Measurements from ENCODE around the gene PPM1G.

The PPM1G gene

DNA sequence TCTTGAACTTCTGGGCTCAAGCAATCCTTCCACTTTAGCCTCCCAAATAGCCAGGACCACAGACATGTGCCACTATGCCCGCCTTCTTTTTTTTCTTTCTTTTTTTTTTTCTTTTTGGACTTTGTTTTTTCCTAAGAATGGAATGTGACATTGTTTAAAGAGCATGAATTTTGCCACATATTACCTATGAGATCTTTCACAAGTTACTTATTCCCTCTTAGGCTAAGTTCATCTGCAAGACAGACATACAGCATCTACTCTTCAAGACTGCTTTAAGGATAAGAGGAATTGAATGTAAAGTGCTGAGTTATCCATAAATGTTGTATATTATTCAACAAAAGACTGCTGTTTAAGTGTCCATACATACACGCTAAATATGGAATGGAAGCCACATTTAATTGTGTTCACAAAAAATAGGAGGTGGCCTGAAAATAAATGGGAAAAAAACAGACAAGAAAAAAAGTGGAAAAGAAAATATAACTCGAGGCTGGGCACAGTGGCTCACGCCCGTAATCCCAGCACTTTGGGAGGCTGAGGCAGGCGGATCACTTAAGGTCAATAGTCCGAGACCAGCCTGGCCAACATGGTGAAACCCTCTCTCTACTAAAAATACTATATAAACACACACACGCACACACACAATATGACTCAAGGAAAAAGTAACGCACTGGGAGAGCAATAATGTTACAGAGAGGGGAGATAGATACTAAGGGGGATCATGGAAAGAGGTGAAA is 3.2 kb upstream of the PPM1G start:
- TF ChIP-seq, protein P1, sequence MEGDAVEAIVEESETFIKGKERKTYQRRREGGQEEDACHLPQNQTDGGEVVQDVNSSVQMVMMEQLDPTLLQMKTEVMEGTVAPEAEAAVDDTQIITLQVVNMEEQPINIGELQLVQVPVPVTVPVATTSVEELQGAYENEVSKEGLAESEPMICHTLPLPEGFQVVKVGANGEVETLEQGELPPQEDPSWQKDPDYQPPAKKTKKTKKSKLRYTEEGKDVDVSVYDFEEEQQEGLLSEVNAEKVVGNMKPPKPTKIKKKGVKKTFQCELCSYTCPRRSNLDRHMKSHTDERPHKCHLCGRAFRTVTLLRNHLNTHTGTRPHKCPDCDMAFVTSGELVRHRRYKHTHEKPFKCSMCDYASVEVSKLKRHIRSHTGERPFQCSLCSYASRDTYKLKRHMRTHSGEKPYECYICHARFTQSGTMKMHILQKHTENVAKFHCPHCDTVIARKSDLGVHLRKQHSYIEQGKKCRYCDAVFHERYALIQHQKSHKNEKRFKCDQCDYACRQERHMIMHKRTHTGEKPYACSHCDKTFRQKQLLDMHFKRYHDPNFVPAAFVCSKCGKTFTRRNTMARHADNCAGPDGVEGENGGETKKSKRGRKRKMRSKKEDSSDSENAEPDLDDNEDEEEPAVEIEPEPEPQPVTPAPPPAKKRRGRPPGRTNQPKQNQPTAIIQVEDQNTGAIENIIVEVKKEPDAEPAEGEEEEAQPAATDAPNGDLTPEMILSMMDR (conservative IDR thresholded peaks at IDR 0.05; ENCODE audit: low read depth, low read length), result no peak
- no peak for DNase-seq (ENCODE audit: low read depth)
- no peak overlapping the region for H3K4me3 ChIP-seq (ENCODE audit: low read depth, low read length)

DNA sequence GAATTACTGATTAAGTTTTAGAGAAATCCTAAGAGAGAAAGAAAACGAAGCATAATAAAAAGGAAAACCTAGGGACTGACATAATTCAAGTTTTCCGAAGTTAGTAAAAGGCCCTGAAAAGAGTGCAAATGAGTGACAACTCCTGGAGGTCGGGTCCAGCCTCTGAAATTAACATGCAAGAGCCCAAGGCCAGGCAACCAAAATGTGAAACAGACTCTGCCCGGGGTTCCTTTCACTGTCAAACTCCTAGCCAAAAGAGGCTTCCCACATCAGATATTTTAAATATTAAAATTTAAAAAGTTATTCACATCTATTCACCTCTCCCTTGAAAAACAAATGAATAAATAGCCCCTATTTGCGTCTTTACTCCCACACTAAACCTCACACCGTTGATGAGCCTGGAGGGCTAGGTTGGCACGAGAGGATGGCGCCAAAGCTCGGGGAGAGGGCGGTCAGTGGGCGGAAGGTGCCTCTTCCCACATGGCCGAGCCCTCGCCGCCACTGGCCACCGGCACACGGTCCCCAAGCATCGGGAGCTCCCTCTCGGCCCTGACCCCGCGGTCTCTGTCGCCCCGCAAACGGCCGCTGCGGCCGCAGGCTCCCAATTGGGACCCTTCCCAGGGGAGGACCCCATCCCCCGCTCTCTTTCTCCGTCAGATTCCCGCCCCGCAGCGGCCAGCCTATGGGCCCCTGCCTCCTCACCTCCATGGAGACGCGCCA is 630 bp downstream of the PPM1G start:
- TF ChIP-seq, protein P1 (conservative IDR thresholded peaks at IDR 0.05; ENCODE audit: low read depth, low read length), result no peak

DNA sequence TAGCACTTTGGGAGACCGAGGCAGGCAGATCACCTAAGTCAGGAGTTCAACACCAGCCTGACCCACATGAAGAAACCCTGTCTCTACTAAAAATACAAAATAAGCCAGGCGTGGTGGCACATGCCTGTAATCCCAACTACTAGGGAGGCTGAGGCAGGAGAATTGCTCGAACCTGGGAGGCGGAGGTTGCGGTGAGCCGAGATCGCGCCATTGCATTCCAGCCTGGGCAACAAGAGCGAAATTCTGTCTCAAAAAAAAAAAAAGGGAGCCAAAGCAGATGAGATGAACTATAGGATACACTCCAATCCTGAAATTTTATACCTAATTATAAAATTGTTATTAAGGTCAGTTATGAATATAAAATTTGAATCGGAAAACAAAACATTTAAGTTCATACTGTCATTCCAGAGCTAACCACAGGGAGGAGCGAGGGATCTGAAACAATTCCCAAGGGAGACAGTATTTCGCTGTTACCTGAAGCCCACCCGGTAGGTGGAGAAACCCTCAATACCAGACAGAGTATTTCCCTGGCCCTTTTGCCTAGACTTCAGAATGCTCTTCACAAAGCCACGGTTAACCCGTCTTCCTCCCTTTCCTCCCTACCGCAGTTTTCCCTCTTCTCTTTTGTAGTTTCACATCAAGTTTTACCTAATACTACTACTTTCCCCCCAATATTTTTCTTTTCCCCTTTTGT is 1.4 kb downstream of the PPM1G start:
- TF ChIP-seq, protein P1 (conservative IDR thresholded peaks at IDR 0.05; ENCODE audit: low read depth, low read length), result peak; percentile 74
- peak overlapping the region; percentile 96 for H3K4me3 ChIP-seq (ENCODE audit: low read depth, low read length)
- peak; percentile 74 for DNase-seq (ENCODE audit: low read depth)

More for the DNA sequence above, 630 bp downstream of the PPM1G start:
- no peak for DNase-seq (ENCODE audit: low read depth)
- peak overlapping the region; percentile 96 for H3K4me3 ChIP-seq (ENCODE audit: low read depth, low read length)

DNA sequence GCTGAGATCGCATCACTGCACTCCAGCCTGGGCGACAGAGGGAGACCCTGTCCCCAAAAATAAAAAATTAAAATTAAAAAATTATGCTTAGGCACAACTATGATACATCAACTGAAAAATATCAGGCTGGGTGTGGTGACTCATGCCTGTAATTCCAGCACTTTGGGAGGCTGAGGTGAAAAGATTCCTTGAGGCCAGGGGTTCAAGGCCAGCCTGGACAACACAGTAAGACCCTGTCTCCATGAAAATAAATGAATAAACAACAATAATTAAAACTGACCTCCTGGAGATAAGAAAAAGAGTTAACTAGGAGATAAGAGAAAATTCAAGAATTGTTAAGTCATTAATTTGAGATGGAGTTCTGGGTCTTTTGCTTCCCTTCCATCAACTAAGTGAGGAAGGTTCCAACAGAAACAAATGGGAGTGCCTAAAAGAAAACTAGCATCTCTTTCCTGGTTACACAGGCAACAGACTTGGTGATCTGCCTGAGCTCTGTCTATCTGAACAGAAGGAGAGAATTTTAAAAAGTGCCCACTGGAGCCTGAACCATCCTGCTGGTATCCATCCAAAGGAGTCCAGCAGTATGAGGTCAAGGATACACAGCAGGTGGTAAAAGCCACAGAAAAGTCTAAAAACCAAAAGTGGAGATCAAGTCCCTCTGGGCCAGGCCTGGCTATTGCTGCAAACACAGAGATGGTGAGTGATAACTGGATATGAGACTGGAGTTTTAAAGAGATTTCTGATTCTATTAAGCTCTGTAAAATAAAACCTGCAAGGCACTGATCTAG is 8.8 kb downstream of the PPM1G start:
- peak; percentile 66 for DNase-seq (ENCODE audit: low read depth)
- TF ChIP-seq, protein P1 (conservative IDR thresholded peaks at IDR 0.05; ENCODE audit: low read depth, low read length), result no peak
- no peak overlapping the region for H3K4me3 ChIP-seq (ENCODE audit: low read depth, low read length)

DNA sequence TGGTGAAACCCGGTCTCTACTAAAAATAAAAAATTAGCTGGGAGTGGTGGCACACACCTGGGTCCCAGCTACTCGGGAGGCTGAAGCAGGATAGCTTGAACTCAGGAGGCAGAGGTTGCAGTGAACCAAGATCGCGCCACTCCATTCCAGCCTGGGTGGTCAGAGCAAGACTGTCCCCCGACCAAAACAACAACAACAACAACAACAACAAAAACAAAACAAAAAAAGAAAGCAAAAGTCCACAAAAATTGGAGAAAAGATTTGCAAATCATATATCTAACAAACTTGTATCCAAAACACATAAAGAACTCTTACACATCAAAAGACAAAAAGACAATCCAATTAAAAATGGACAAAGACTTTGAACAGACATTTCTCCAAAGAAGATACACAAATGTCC is 10.4 kb downstream of the PPM1G start:
- DNase-seq (ENCODE audit: low read depth), result no peak
- TF ChIP-seq, protein P1 (conservative IDR thresholded peaks at IDR 0.05; ENCODE audit: low read depth, low read length), result no peak
- no peak overlapping the region for H3K4me3 ChIP-seq (ENCODE audit: low read depth, low read length)

DNA sequence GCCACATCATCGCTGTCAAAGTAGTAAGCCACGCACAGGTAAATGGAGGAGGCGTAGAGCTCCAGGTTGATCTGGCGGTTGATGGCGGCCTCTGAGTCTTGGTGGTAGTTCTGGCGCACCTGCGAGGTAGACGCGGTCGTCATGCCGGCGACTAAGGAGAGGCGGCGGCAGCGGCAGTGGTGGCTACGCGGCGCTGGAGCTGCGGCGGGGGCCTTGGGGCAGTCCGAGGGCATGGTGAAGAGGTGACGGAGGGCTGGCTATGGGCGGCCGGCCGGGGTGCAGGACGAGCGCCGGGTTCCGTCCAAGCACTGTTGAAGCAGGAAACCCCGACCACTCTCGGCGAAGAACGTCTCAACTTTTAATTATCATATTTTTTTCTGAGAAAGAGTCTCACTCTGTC is 16.2 kb downstream of the PPM1G start:
- H3K4me3 ChIP-seq (ENCODE audit: low read depth, low read length), result no peak overlapping the region
- TF ChIP-seq, protein P1 (conservative IDR thresholded peaks at IDR 0.05; ENCODE audit: low read depth, low read length), result no peak
- DNase-seq (ENCODE audit: low read depth), result no peak

All from choroid plexus epithelial cell (primary cell).